Coronary artery (tissue), 2 donors: Measurements from ENCODE around the gene MUC5AC.

Experiments
- DNase-seq: peaks from one replicate; pipeline ENCODE4 v3.0.0-alpha.2; 2017; ENCODE audit warnings: low spot score
- H3K27ac ChIP-seq, 2 donors: fragments of 200-600 bp; sonication (generic); one replicate each; pipeline ENCODE4 v1.5.1; 2016 to 2019
- H3K4me3 ChIP-seq: fragments of 200-600 bp; sonication (generic); 2 replicates; pipeline ENCODE4 v1.5.1; 2016; ENCODE audit warnings: mild to moderate bottlenecking, moderate library complexity
- CTCF ChIP-seq: fragments of 200-600 bp; sonication (generic); IDR thresholded peaks from one replicate; pipeline ENCODE4 v1.5.1; 2019; ENCODE audit warnings: antibody characterized with exemption

The MUC5AC gene

GRCh38 chr11:1194231-1194976 is 36.7 kb downstream of the MUC5AC start:
- H3K4me3 ChIP-seq, result no peak overlapping the region
- no peak for TF ChIP-seq CTCF
- H3K27ac ChIP-seq, result no peak overlapping the region
- DNase-seq, result peak; percentile 70

GRCh38 chr11:1194977-1195681 is 37.4 kb downstream of the MUC5AC start:
- no peak overlapping the region for H3K4me3 ChIP-seq
- no peak for TF ChIP-seq CTCF
- peak; percentile 66 for DNase-seq
- no peak overlapping the region for H3K27ac ChIP-seq

GRCh38 chr11:1195682-1196515 is 38.1 kb downstream of the MUC5AC start:
- DNase-seq, result peak; percentile 49
- Histone ChIP-seq H3K4me3 (no peak overlapping the region), H3K27ac (no peak overlapping the region)
- no peak for TF ChIP-seq CTCF

GRCh38 chr11:1196516-1197391 is 39.0 kb downstream of the MUC5AC start:
- Histone ChIP-seq H3K4me3 (no peak overlapping the region), H3K27ac (no peak overlapping the region)
- peak; percentile 62 for DNase-seq
- TF ChIP-seq CTCF, result no peak

- DNase-seq, result no peak
- no peak for TF ChIP-seq CTCF
- H3K4me3 ChIP-seq, result no peak overlapping the region
- H3K27ac ChIP-seq, result no peak overlapping the region
These were observed 39.7 kb downstream of the MUC5AC start for GRCh38 chr11:1197431-1197885.

- DNase-seq, result peak; percentile 63
- H3K27ac ChIP-seq, result no peak overlapping the region
- TF ChIP-seq CTCF, result no peak
- no peak overlapping the region for H3K4me3 ChIP-seq
These were observed 40.3 kb downstream of the MUC5AC start for GRCh38 chr11:1197886-1198560.
